ENCODE results near the gene ABI3BP. TPM values are rescaled to one million over a fixed set of nuclear protein-coding genes. Genes with fewer than 3 reads are reported as not detected.
"Not testable (repeated sequence)": the region's sequence is repeated elsewhere in the genome, so short reads cannot be mapped to it uniquely, and the experiment has no call there.

ABI3BP gene
- total RNA-seq, 4 donors from 2014 or later = 6.2 to 68.7 (median 18.8) TPM

DNA sequence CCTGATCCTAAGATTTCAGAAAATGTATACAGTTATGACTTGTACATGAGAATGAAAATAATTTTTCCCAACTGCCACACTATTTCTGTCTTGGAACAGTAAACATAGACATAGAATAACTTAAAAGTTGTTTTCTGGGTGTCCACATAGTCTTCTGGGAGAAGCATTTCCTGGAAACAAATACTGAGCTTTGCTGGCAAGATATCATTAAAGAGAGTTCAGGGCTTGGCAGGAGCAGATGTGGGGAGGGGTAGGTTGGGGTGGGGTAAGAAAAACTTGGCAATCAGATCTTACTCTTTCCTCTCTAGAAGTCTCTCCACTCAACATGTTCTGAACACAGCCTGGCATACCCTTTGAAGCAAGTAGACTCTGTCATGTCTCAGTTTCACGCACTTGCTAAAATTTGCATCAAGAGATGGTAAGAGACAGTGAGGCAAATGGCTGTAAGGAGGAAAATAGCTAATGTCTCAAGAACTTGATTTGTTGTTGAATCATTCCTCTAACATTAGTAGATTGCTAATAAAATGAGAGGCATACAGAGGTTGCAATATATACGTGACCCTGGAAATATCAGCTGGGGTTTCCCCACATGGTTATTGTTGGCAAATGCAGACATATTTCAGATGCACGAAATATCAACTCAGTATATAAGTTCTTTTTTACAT is 27.3 kb upstream of the ABI3BP start:
- intact Hi-C loops (cut with DNase I) = no loop called here
- Histone ChIP-seq H3K4me3 (no peak overlapping the region), H3K27ac (no peak overlapping the region), H3K9me3 (no peaks in the 10 kb centered on the region), H3K27me3 (no peaks in the 10 kb centered on the region), H3K4me1 (peaks cover 0 to 6% (median 0%) of the 10 kb centered on the region in 3 donors), H3K36me3 (no peaks in the 10 kb centered on the region)
- TF ChIP-seq POLR2A (IDR thresholded peaks at IDR 0.05) = no peak
- TF ChIP-seq, protein P1, sequence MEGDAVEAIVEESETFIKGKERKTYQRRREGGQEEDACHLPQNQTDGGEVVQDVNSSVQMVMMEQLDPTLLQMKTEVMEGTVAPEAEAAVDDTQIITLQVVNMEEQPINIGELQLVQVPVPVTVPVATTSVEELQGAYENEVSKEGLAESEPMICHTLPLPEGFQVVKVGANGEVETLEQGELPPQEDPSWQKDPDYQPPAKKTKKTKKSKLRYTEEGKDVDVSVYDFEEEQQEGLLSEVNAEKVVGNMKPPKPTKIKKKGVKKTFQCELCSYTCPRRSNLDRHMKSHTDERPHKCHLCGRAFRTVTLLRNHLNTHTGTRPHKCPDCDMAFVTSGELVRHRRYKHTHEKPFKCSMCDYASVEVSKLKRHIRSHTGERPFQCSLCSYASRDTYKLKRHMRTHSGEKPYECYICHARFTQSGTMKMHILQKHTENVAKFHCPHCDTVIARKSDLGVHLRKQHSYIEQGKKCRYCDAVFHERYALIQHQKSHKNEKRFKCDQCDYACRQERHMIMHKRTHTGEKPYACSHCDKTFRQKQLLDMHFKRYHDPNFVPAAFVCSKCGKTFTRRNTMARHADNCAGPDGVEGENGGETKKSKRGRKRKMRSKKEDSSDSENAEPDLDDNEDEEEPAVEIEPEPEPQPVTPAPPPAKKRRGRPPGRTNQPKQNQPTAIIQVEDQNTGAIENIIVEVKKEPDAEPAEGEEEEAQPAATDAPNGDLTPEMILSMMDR (IDR thresholded peaks at IDR 0.05) = no peak
- no peak for DNase-seq
- WGBS, 2 donors = 70 to 78% methylated on average over 3 of the region's 3 CpGs

DNA sequence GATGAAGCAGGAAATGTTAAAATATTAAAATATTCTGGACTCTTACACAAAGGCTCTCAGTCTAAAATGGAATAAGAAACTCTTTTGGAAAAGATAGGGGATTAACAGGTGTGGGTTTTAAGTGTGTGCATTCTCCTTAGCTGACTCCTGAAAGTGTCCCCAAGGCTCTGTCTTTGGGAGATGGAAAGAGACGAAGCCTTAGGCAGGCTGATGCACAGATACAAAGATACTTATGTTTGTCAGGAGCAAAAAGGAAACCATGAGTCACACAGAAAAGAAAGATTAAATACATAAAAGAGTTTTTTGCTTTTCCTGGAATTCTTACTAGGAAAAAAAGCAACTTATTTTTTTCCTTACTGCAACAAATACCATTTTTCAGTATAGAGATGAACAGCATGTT is 23.8 kb upstream of the ABI3BP start:
- intact Hi-C loops (cut with DNase I) = no loop called here
- Histone ChIP-seq H3K27me3 (no peaks in the 10 kb centered on the region), H3K4me1 (peaks cover 0 to 6% (median 0%) of the 10 kb centered on the region in 3 donors), H3K36me3 (no peaks in the 10 kb centered on the region), H3K4me3 (no peak overlapping the region), H3K9me3 (peaks cover 0 to 3% (median 0%) of the 10 kb centered on the region in 3 donors), H3K27ac (no peak overlapping the region)
- no peak for DNase-seq
- no peak for TF ChIP-seq POLR2A (IDR thresholded peaks at IDR 0.05)
- TF ChIP-seq, protein P1 (IDR thresholded peaks at IDR 0.05) = no peak
- WGBS, 2 donors = 6 to 33% methylated on average over 1 of the region's 1 CpG

DNA sequence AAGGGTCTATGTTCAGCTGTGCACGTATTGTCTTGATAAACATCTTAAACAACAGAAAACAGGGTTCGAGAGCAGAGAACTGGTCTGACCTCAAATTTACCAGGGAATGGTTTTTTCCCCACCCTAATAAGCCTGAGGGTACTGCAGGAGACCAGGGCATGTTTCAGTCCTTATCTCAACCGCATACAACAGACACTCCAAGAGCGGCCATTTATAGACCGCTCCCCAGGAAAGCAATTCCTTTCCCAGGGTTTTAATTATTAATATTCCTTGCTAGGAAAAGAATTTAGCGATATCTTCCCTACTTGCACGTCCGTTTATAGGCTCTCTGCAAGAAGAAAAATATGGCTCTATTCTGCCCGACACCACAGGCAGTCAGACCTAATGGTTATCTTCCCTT is 19.1 kb upstream of the ABI3BP start:
- H3K27ac ChIP-seq; H3K4me3 ChIP-seq; H3K4me1 ChIP-seq; H3K27me3 ChIP-seq; H3K36me3 ChIP-seq; DNase-seq; intact Hi-C loops (cut with DNase I): not testable (repeated sequence)
- WGBS, 2 donors = 94 to 96% methylated on average over 9 of the region's 9 CpGs
- peaks cover 0 to 13% (median 0%) of the 10 kb centered on the region in 3 donors for H3K9me3 ChIP-seq

DNA sequence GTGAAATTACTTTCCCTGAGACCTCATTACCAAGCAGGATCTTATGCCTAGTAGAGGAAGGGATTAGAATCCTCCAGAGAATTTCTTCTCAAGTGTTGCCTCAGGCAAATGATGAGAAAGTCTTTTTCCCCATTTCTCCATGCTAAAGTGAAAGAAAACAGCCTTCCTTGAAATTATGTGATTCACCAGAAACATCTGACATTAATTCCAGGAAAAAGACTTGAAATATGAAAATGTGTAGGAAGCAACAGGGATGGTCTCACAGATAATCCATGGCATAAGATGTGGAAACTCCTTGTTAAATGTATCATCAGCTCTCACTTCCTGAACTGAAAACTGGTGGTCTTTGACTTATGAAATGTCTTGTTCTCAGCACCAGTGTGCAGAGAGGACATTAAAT is 17.9 kb upstream of the ABI3BP start:
- intact Hi-C loops (cut with DNase I) = no loop called here
- no peak for DNase-seq
- no peak for TF ChIP-seq POLR2A (IDR thresholded peaks at IDR 0.05)
- TF ChIP-seq, protein P1 (IDR thresholded peaks at IDR 0.05) = no peak
- Histone ChIP-seq H3K4me3 (no peak overlapping the region), H3K9me3 (peaks cover 0 to 13% (median 0%) of the 10 kb centered on the region in 3 donors), H3K27ac (no peak overlapping the region), H3K36me3 (no peaks in the 10 kb centered on the region), H3K27me3 (no peaks in the 10 kb centered on the region), H3K4me1 (no peaks in the 10 kb centered on the region)

DNA sequence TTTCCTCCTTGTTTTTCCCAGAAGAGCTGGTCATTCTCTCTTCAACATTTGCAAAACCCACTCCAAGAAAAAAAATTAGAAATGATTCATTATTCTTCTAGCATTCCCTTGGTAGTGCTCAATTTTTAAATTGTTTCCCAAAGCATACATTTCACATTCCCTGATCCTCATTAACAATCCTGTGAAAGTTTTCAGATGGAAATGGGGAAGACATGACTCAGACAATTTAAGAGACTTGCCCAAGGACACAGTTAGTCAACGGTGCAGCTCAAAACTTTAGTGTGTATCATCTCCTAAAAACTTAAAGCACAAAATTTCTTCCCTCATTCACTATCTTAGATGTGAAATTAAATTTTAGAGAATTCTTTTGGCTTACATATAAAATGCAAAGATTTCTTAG is 17.1 kb upstream of the ABI3BP start:
- no peak for TF ChIP-seq POLR2A (IDR thresholded peaks at IDR 0.05)
- TF ChIP-seq, protein P1 (IDR thresholded peaks at IDR 0.05) = no peak
- no peaks in the 10 kb centered on the region for H3K27me3 ChIP-seq
- H3K27ac ChIP-seq = no peak overlapping the region

DNA sequence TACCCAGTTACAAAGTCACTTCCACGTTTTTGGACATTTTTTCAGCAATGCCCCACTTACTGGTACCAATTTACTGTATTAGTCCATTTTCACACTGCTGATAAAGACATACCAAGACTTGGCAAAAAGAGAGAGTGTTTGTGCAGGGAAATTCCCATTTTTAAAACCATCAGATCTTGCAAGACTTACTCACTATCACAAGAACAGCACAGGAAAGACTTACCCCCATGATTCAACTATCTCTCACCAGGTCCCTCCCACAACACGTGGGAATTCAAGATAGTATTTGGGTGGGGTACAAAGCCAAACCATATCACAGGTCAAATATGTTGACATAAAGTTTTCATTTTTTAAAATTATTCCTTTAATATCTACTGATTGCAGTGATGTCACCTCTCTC is 16.2 kb upstream of the ABI3BP start:
- peaks cover 0 to 13% (median 0%) of the 10 kb centered on the region in 3 donors for H3K9me3 ChIP-seq
- H3K27me3 ChIP-seq = no peaks in the 10 kb centered on the region
- no peaks in the 10 kb centered on the region for H3K36me3 ChIP-seq
- TF ChIP-seq, protein P1 (IDR thresholded peaks at IDR 0.05) = no peak
- TF ChIP-seq POLR2A (IDR thresholded peaks at IDR 0.05) = no peak
- H3K27ac ChIP-seq = no peak overlapping the region
- DNase-seq = no peak
- no peaks in the 10 kb centered on the region for H3K4me1 ChIP-seq
- WGBS, 2 donors = 20 to 28% methylated on average over 2 of the region's 2 CpGs
- no peak overlapping the region for H3K4me3 ChIP-seq
- intact Hi-C loops (cut with DNase I) = no loop called here

More for the DNA sequence above, 17.1 kb upstream of the ABI3BP start:
- Histone ChIP-seq H3K4me1 (no peaks in the 10 kb centered on the region), H3K36me3 (no peaks in the 10 kb centered on the region), H3K9me3 (peaks cover 0 to 13% (median 0%) of the 10 kb centered on the region in 3 donors), H3K4me3 (no peak overlapping the region)
- intact Hi-C loops (cut with DNase I) = no loop called here
- DNase-seq = no peak
- 35 to 62% methylated on average over 1 of the region's 1 CpG for WGBS, 2 donors
